GM12875 (cell line): Measurements from ENCODE around the gene MBP.

Source experiments
- H3K4me3 ChIP-seq: one replicate; pipeline ENCODE4 v1.5.1; 2011; ENCODE audit warnings: low read depth, low read length, control low read depth
- CTCF ChIP-seq: IDR thresholded peaks from 2 replicates; pipeline ENCODE4 v1.5.1; 2011; ENCODE audit warnings: low read depth, mild to moderate bottlenecking, control low read depth, inconsistent platforms, low read length, moderate library complexity, borderline replicate concordance; ENCODE audit not compliant: insufficient read depth

MBP gene

GRCh38 chr18:77098538-77099174 lies 33.9 kb downstream of the MBP start:
- TF ChIP-seq CTCF = no peak
- no peak overlapping the region for H3K4me3 ChIP-seq

GRCh38 chr18:77098029-77098428 lies 34.6 kb downstream of the MBP start:
- H3K4me3 ChIP-seq = no peak overlapping the region
- TF ChIP-seq CTCF = no peak

- TF ChIP-seq CTCF = no peak
- H3K4me3 ChIP-seq = no peak overlapping the region
Observed at GRCh38 chr18:77096936-77097886, 35.4 kb downstream of the MBP start.

GRCh38 chr18:77095391-77096371 lies 36.9 kb downstream of the MBP start:
- H3K4me3 ChIP-seq = no peak overlapping the region
- no peak for TF ChIP-seq CTCF

- H3K4me3 ChIP-seq = no peak overlapping the region
- TF ChIP-seq CTCF = no peak
Observed at GRCh38 chr18:77093586-77093985, 39.0 kb downstream of the MBP start.

- TF ChIP-seq CTCF = no peak
- no peak overlapping the region for H3K4me3 ChIP-seq
Observed at GRCh38 chr18:77093067-77093430, 39.5 kb downstream of the MBP start.
